Measurements from ENCODE around the gene XRCC1.

DNA sequence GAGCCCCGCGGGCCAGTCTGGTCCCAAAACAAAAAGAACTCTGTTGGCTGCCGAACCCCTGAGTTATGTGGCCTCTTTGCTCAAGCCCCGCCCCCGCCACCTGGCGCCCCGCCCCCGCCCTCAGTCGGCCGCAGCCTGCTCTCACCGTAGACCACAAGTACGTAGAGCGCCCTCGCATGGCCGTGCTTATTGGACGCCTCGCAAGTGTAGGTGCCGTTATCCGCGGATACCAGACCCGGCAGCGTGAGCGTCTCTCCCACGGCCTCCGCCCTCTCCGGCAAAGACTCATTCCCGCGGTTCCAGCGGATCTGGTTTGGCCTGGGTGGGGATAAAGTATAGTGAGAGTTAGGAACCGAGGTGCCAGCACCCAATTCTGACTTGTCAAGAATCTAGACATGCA is 49.6 kb upstream of the XRCC1 start:
- TF ChIP-seq, protein P1, sequence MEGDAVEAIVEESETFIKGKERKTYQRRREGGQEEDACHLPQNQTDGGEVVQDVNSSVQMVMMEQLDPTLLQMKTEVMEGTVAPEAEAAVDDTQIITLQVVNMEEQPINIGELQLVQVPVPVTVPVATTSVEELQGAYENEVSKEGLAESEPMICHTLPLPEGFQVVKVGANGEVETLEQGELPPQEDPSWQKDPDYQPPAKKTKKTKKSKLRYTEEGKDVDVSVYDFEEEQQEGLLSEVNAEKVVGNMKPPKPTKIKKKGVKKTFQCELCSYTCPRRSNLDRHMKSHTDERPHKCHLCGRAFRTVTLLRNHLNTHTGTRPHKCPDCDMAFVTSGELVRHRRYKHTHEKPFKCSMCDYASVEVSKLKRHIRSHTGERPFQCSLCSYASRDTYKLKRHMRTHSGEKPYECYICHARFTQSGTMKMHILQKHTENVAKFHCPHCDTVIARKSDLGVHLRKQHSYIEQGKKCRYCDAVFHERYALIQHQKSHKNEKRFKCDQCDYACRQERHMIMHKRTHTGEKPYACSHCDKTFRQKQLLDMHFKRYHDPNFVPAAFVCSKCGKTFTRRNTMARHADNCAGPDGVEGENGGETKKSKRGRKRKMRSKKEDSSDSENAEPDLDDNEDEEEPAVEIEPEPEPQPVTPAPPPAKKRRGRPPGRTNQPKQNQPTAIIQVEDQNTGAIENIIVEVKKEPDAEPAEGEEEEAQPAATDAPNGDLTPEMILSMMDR (IDR thresholded peaks at IDR 0.05; ENCODE audit: poor library complexity, severe bottlenecking): no peak
- no peak for TF ChIP-seq POLR2AphosphoS5 (IDR thresholded peaks at IDR 0.05)
- TF ChIP-seq, protein P2, sequence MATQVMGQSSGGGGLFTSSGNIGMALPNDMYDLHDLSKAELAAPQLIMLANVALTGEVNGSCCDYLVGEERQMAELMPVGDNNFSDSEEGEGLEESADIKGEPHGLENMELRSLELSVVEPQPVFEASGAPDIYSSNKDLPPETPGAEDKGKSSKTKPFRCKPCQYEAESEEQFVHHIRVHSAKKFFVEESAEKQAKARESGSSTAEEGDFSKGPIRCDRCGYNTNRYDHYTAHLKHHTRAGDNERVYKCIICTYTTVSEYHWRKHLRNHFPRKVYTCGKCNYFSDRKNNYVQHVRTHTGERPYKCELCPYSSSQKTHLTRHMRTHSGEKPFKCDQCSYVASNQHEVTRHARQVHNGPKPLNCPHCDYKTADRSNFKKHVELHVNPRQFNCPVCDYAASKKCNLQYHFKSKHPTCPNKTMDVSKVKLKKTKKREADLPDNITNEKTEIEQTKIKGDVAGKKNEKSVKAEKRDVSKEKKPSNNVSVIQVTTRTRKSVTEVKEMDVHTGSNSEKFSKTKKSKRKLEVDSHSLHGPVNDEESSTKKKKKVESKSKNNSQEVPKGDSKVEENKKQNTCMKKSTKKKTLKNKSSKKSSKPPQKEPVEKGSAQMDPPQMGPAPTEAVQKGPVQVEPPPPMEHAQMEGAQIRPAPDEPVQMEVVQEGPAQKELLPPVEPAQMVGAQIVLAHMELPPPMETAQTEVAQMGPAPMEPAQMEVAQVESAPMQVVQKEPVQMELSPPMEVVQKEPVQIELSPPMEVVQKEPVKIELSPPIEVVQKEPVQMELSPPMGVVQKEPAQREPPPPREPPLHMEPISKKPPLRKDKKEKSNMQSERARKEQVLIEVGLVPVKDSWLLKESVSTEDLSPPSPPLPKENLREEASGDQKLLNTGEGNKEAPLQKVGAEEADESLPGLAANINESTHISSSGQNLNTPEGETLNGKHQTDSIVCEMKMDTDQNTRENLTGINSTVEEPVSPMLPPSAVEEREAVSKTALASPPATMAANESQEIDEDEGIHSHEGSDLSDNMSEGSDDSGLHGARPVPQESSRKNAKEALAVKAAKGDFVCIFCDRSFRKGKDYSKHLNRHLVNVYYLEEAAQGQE (IDR thresholded peaks at IDR 0.05; ENCODE audit: borderline replicate concordance): no peak
- no peak for TF ChIP-seq EP300 (conservative IDR thresholded peaks at IDR 0.05; ENCODE audit: poor library complexity, severe bottlenecking)

Data from neural cell (in vitro differentiated cells).